ENCODE results near the gene INO80.
"Not testable (repeated sequence)": the region's sequence is repeated elsewhere in the genome, so short reads cannot be mapped to it uniquely, and the experiment has no call there.

Gene INO80

GRCh38 chr15:41116116-41116961 is at the start of gene INO80:
Gene INO80, minus strand, starts transcription at chr15:41116280. Its CDS starts 19,970 bp downstream, at chr15:41096310.
- peak; percentile 80 to 99 for DNase-seq (ENCODE audit: low read depth in 1 of 2, low spot score in 1 of 2)
- in situ Hi-C loops (cut with HindIII; ENCODE audit: low pct_unique_long_range_greater_than_20kb, low sequenced_read_pairs): no loop called here
- TF ChIP-seq JUND (IDR thresholded peaks at IDR 0.05; ENCODE audit: low read depth): no peak

GRCh38 chr15:41161736-41162135 is 45.7 kb upstream of the INO80 start:
- no peak for DNase-seq (ENCODE audit: low read depth in 1 of 2, low spot score in 1 of 2)
- in situ Hi-C loops (cut with HindIII; ENCODE audit: low pct_unique_long_range_greater_than_20kb, low sequenced_read_pairs): no loop called here
- TF ChIP-seq JUND (IDR thresholded peaks at IDR 0.05; ENCODE audit: low read depth): no peak

GRCh38 chr15:41161336-41161735 is 45.3 kb upstream of the INO80 start:
- in situ Hi-C loops (cut with HindIII; ENCODE audit: low pct_unique_long_range_greater_than_20kb, low sequenced_read_pairs): no loop called here
- TF ChIP-seq JUND (IDR thresholded peaks at IDR 0.05; ENCODE audit: low read depth): no peak
- no peak for DNase-seq (ENCODE audit: low read depth in 1 of 2, low spot score in 1 of 2)

- DNase-seq (ENCODE audit: low read depth in 1 of 2, low spot score in 1 of 2): no peak
- no peak for TF ChIP-seq JUND (IDR thresholded peaks at IDR 0.05; ENCODE audit: low read depth)
- in situ Hi-C loops (cut with HindIII; ENCODE audit: low pct_unique_long_range_greater_than_20kb, low sequenced_read_pairs): no loop called here
Measured at GRCh38 chr15:41160639-41161315, 44.7 kb upstream of the INO80 start.

GRCh38 chr15:41154412-41154811 is 38.3 kb upstream of the INO80 start:
- in situ Hi-C loops (cut with HindIII; ENCODE audit: low pct_unique_long_range_greater_than_20kb, low sequenced_read_pairs): no loop called here
- TF ChIP-seq JUND (IDR thresholded peaks at IDR 0.05; ENCODE audit: low read depth): no peak
- no peak for DNase-seq (ENCODE audit: low read depth in 1 of 2, low spot score in 1 of 2)

- no peak for DNase-seq (ENCODE audit: low read depth in 1 of 2, low spot score in 1 of 2)
- in situ Hi-C loops (cut with HindIII; ENCODE audit: low pct_unique_long_range_greater_than_20kb, low sequenced_read_pairs): no loop called here
- TF ChIP-seq JUND (IDR thresholded peaks at IDR 0.05; ENCODE audit: low read depth): no peak
Measured at GRCh38 chr15:41153733-41154132, 37.7 kb upstream of the INO80 start.

- TF ChIP-seq JUND (IDR thresholded peaks at IDR 0.05; ENCODE audit: low read depth): no peak
- DNase-seq (ENCODE audit: low read depth in 1 of 2, low spot score in 1 of 2): no peak
Measured at GRCh38 chr15:41151451-41152005, 35.4 kb upstream of the INO80 start.

GRCh38 chr15:41150279-41150678 is 34.2 kb upstream of the INO80 start:
- DNase-seq (ENCODE audit: low read depth in 1 of 2, low spot score in 1 of 2): no peak
- no peak for TF ChIP-seq JUND (IDR thresholded peaks at IDR 0.05; ENCODE audit: low read depth)
- in situ Hi-C loops (cut with HindIII; ENCODE audit: low pct_unique_long_range_greater_than_20kb, low sequenced_read_pairs): no loop called here

More at GRCh38 chr15:41151451-41152005, 35.4 kb upstream of the INO80 start:
- in situ Hi-C loops (cut with HindIII; ENCODE audit: low pct_unique_long_range_greater_than_20kb, low sequenced_read_pairs): no loop called here

GRCh38 chr15:41148065-41148464 is 32.0 kb upstream of the INO80 start:
- in situ Hi-C loops (cut with HindIII; ENCODE audit: low pct_unique_long_range_greater_than_20kb, low sequenced_read_pairs): no loop called here
- DNase-seq (ENCODE audit: low read depth in 1 of 2, low spot score in 1 of 2): no peak
- no peak for TF ChIP-seq JUND (IDR thresholded peaks at IDR 0.05; ENCODE audit: low read depth)

GRCh38 chr15:41139619-41140018 is 23.5 kb upstream of the INO80 start:
- no peak for DNase-seq (ENCODE audit: low read depth in 1 of 2, low spot score in 1 of 2)
- in situ Hi-C loops (cut with HindIII; ENCODE audit: low pct_unique_long_range_greater_than_20kb, low sequenced_read_pairs): no loop called here
- TF ChIP-seq JUND (IDR thresholded peaks at IDR 0.05; ENCODE audit: low read depth): no peak

- peak in 1 of 2 experiments; percentile 19 for DNase-seq (ENCODE audit: low read depth in 1 of 2, low spot score in 1 of 2)
- in situ Hi-C loops (cut with HindIII; ENCODE audit: low pct_unique_long_range_greater_than_20kb, low sequenced_read_pairs): not testable (repeated sequence)
Measured at GRCh38 chr15:41139112-41139511, 23.0 kb upstream of the INO80 start.

GRCh38 chr15:41135580-41135979 is 19.5 kb upstream of the INO80 start:
- in situ Hi-C loops (cut with HindIII; ENCODE audit: low pct_unique_long_range_greater_than_20kb, low sequenced_read_pairs); DNase-seq (ENCODE audit: low read depth in 1 of 2, low spot score in 1 of 2): not testable (repeated sequence)

- no peak for TF ChIP-seq JUND (IDR thresholded peaks at IDR 0.05; ENCODE audit: low read depth)
- DNase-seq (ENCODE audit: low read depth in 1 of 2, low spot score in 1 of 2): no peak
- in situ Hi-C loops (cut with HindIII; ENCODE audit: low pct_unique_long_range_greater_than_20kb, low sequenced_read_pairs): no loop called here
Measured at GRCh38 chr15:41133454-41133853, 17.4 kb upstream of the INO80 start.

GRCh38 chr15:41132094-41132493 is 16.0 kb upstream of the INO80 start:
- in situ Hi-C loops (cut with HindIII; ENCODE audit: low pct_unique_long_range_greater_than_20kb, low sequenced_read_pairs); DNase-seq (ENCODE audit: low read depth in 1 of 2, low spot score in 1 of 2): not testable (repeated sequence)
